HG02884 (cell line): ENCODE results near the gene SPATC1L.
"Not testable (repeated sequence)": the region's sequence is repeated elsewhere in the genome, so short reads cannot be mapped to it uniquely, and the experiment has no call there.

ENCODE experiments used
- ATAC-seq: cut with Tn5 transposase; IDR thresholded peaks from one replicate; pipeline ENCODE4 v1.9.1; 2021; ENCODE audit warnings: mild to moderate bottlenecking, moderate library complexity; ENCODE audit not compliant: unreplicated experiment

Gene SPATC1L

GRCh38 chr21:46183910-46184624 lies at the start of gene SPATC1L:
TSS of gene SPATC1L (minus strand) at chr21:46184459. CDS start at chr21:46182816, 1,643 bp downstream.
- peak; percentile 56 for ATAC-seq

- ATAC-seq: no peak
Observed at GRCh38 chr21:46229923-46230260, 45.6 kb upstream of the SPATC1L start.

GRCh38 chr21:46229133-46229922 lies 45.1 kb upstream of the SPATC1L start:
- no peak for ATAC-seq

- peak; percentile 80 for ATAC-seq
Observed at GRCh38 chr21:46228345-46229051, 44.2 kb upstream of the SPATC1L start, which contains the start of gene LSS. TSS of gene LSS (minus strand) at chr21:46228774. CDS start at chr21:46228745, 29 bp downstream.

GRCh38 chr21:46227811-46228344 lies 43.6 kb upstream of the SPATC1L start:
- no peak for ATAC-seq

- ATAC-seq: no peak
Observed at GRCh38 chr21:46226920-46227599, 42.8 kb upstream of the SPATC1L start.

GRCh38 chr21:46226146-46226545 lies 41.9 kb upstream of the SPATC1L start:
- no peak for ATAC-seq

GRCh38 chr21:46223661-46224060 lies 39.4 kb upstream of the SPATC1L start:
- not testable (repeated sequence) for ATAC-seq

GRCh38 chr21:46223217-46223616 lies 39.0 kb upstream of the SPATC1L start:
- no peak for ATAC-seq

GRCh38 chr21:46222436-46223116 lies 38.3 kb upstream of the SPATC1L start:
- no peak for ATAC-seq

GRCh38 chr21:46221664-46222435 lies 37.6 kb upstream of the SPATC1L start:
- no peak for ATAC-seq

- no peak for ATAC-seq
Observed at GRCh38 chr21:46220847-46221246, 36.6 kb upstream of the SPATC1L start.

GRCh38 chr21:46220275-46220810 lies 36.1 kb upstream of the SPATC1L start:
- ATAC-seq: no peak

GRCh38 chr21:46219591-46220239 lies 35.5 kb upstream of the SPATC1L start:
- ATAC-seq: no peak

- ATAC-seq: no peak
Observed at GRCh38 chr21:46218906-46219590, 34.8 kb upstream of the SPATC1L start.

GRCh38 chr21:46217511-46218196 lies 33.4 kb upstream of the SPATC1L start:
- no peak for ATAC-seq

- ATAC-seq: no peak
Observed at GRCh38 chr21:46216132-46216747, 32.0 kb upstream of the SPATC1L start.
